ENCODE results near the gene CDC73. TPM values are rescaled to one million over a fixed set of nuclear protein-coding genes. Genes with fewer than 3 reads are reported as not detected.

The CDC73 gene
- total and polyA plus RNA-seq, 2 experiments from 2014 or later, result 25.6 to 45.8 TPM

DNA sequence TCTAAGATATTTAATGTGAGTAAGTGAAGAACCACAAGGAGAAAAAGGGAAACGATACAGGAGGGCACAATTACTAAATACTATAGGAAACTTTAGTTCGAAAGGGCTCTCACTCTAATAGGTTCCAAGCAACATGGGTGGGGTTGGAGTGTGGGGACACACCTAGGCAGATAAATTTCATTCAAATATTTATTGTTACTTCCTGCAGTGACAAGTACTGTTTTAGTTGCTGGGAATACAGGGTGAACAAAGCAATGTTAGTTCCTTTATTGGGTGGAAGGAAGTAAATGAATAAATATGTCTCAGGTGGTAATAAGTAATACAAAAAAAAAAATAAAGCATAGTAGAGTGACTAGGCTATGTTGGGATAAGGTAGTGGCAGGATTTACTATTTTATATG, 137.8 kb downstream of the CDC73 start:
- H3K36me3 ChIP-seq, result peaks cover 5% of the 10 kb centered on the region
- peaks cover 24% of the 10 kb centered on the region for H3K4me1 ChIP-seq (ENCODE audit: low read depth)
- no peak for DNase-seq (ENCODE audit: low read depth in 1 of 2, low spot score in 1 of 2)
- no peak overlapping the region for H3K4me3 ChIP-seq
- no peaks in the 10 kb centered on the region for H3K27me3 ChIP-seq
- TF ChIP-seq CTCF (IDR thresholded peaks at IDR 0.05; ENCODE audit: low read depth, low read length), result no peak
- H3K9me3 ChIP-seq (ENCODE audit: low read depth), result no peaks in the 10 kb centered on the region
- H3K27ac ChIP-seq, result peak overlapping the region; percentile 14

- no peaks in the 10 kb centered on the region for H3K27me3 ChIP-seq
- no peaks in the 10 kb centered on the region for H3K9me3 ChIP-seq (ENCODE audit: low read depth)
- H3K36me3 ChIP-seq, result peaks cover 5% of the 10 kb centered on the region
- no peak for TF ChIP-seq CTCF (IDR thresholded peaks at IDR 0.05; ENCODE audit: low read depth, low read length)
- H3K4me1 ChIP-seq (ENCODE audit: low read depth), result peaks cover 24% of the 10 kb centered on the region
- DNase-seq (ENCODE audit: low read depth in 1 of 2, low spot score in 1 of 2), result no peak
- no peak overlapping the region for H3K4me3 ChIP-seq
- H3K27ac ChIP-seq, result no peak overlapping the region
These were observed 138.4 kb downstream of the CDC73 start for GRCh38 chr1:193260056-193260745.

- H3K36me3 ChIP-seq, result peaks cover 5% of the 10 kb centered on the region
- H3K9me3 ChIP-seq (ENCODE audit: low read depth), result no peaks in the 10 kb centered on the region
- peak overlapping the region; percentile 48 for H3K27ac ChIP-seq
- H3K4me1 ChIP-seq (ENCODE audit: low read depth), result peaks cover 24% of the 10 kb centered on the region
- DNase-seq (ENCODE audit: low read depth in 1 of 2, low spot score in 1 of 2), result peak in 1 of 2 donors; percentile 8
- no peak for TF ChIP-seq CTCF (IDR thresholded peaks at IDR 0.05; ENCODE audit: low read depth, low read length)
- H3K4me3 ChIP-seq, result no peak overlapping the region
- H3K27me3 ChIP-seq, result no peaks in the 10 kb centered on the region
These were observed 139.1 kb downstream of the CDC73 start for GRCh38 chr1:193260896-193261295.

GRCh38 chr1:193262661-193263060, 140.8 kb downstream of the CDC73 start:
- peaks cover 5% of the 10 kb centered on the region for H3K36me3 ChIP-seq

DNA sequence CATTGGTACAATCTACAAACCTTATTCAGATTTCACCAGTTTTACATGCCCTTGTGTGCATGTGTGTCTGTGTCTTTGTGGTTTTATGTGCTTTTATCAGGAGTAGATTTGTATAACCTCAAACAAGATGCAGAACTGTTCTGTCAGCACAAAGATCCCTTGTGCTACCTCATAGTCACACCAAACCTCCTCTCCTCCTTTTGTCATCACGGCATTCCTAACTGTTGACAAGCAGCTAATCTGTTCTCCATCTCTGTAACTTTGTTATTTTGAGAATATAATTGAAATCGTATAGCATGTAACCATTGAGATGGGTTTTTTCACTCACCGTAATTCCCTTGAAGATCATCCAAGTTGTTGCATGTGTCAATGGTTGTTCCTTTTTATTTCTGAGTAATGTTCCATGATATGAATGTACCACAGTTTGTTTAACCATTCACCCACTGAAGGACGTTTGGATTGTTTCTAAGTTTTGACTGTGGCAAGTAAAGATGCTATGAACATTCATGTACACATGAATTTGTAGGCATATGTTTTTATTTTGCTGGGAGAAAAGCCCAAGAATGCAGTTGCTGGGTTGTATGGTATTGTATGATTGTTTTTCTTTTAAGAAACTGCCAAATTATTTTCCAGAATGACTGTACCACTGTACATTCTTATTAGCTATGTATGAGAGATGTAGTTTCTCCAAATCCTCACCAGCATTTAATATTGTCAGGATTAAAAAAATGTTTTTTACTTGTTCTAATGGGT, 142.7 kb downstream of the CDC73 start:
- no peak for TF ChIP-seq CTCF (IDR thresholded peaks at IDR 0.05; ENCODE audit: low read depth, low read length)
- Histone ChIP-seq H3K4me1 (ENCODE audit: low read depth) (peaks cover 12% of the 10 kb centered on the region), H3K36me3 (peaks cover 5% of the 10 kb centered on the region), H3K4me3 (no peak overlapping the region), H3K9me3 (ENCODE audit: low read depth) (no peaks in the 10 kb centered on the region), H3K27ac (no peak overlapping the region), H3K27me3 (no peaks in the 10 kb centered on the region)
- DNase-seq (ENCODE audit: low read depth in 1 of 2, low spot score in 1 of 2), result peak in 1 of 2 donors; percentile 57

More at GRCh38 chr1:193262661-193263060, 140.8 kb downstream of the CDC73 start:
- Histone ChIP-seq H3K27ac (no peak overlapping the region), H3K9me3 (ENCODE audit: low read depth) (no peaks in the 10 kb centered on the region), H3K4me3 (no peak overlapping the region), H3K4me1 (ENCODE audit: low read depth) (peaks cover 12% of the 10 kb centered on the region), H3K27me3 (no peaks in the 10 kb centered on the region)
- TF ChIP-seq CTCF (IDR thresholded peaks at IDR 0.05; ENCODE audit: low read depth, low read length), result no peak
- DNase-seq (ENCODE audit: low read depth in 1 of 2, low spot score in 1 of 2), result no peak

All from cardiac muscle cell (in vitro differentiated cells and primary cell).